Fibroblast of the aortic adventitia (primary cell): ENCODE measurements around the gene RHOXF2. TPM values are rescaled to one million over a fixed set of nuclear protein-coding genes. Genes with fewer than 3 reads are reported as not detected.

Source experiments
- DNase-seq: peaks from one replicate; pipeline ENCODE4 v3.0.0-alpha.2; 2010; ENCODE audit warnings: low read depth
- H3K4me3 ChIP-seq: 2 replicates; pipeline ENCODE4 v1.5.1; 2011; ENCODE audit warnings: low read depth, mild to moderate bottlenecking, control low read depth, low read length, moderate library complexity
- total RNA-seq: library from RNA; depleted of rRNA; stranded (reverse); fragments of >200 nt; gene quantifications from 2 replicates; pipeline ENCODE4 v1.2.3, GENCODE V29; 2012; ENCODE audit warnings: low replicate concordance
- TF ChIP-seq, protein P1 (sequence below): IDR thresholded peaks from 2 replicates; pipeline ENCODE4 v1.5.1; 2011; ENCODE audit warnings: mild to moderate bottlenecking, low read length, control low read depth, inconsistent platforms; ENCODE audit not compliant: insufficient read depth

The RHOXF2 gene
- total RNA-seq, 1 donor, result not detected

DNA sequence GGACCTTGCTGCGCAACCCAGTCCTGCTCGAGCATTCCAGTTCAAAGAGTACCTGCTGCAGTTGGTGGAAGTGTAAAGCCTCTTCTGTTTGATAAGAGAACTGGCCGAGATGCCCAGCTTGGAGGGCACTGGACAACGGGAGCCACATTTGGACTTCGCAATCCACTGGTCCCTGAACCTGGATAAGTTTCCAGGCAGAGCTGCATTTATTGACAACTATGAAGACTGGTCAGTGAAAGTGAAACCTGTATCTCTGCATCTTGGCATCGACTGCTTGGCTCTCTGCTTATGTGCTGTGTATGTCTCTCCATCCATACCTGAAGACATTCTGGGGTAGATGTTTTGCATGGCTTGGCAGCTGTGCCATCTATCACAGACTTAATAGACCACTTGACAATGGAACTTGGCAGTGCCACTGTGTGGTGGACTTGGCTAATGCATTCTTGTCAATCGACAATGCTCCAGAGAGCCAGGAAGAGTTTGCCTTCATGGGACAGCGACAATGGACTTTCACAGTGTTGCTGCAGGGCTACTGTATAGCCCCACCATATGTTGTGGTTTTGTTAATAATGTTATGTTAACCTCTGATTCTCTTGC, 48.7 kb downstream of the RHOXF2 start:
- TF ChIP-seq, protein P1, sequence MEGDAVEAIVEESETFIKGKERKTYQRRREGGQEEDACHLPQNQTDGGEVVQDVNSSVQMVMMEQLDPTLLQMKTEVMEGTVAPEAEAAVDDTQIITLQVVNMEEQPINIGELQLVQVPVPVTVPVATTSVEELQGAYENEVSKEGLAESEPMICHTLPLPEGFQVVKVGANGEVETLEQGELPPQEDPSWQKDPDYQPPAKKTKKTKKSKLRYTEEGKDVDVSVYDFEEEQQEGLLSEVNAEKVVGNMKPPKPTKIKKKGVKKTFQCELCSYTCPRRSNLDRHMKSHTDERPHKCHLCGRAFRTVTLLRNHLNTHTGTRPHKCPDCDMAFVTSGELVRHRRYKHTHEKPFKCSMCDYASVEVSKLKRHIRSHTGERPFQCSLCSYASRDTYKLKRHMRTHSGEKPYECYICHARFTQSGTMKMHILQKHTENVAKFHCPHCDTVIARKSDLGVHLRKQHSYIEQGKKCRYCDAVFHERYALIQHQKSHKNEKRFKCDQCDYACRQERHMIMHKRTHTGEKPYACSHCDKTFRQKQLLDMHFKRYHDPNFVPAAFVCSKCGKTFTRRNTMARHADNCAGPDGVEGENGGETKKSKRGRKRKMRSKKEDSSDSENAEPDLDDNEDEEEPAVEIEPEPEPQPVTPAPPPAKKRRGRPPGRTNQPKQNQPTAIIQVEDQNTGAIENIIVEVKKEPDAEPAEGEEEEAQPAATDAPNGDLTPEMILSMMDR, result no peak
- DNase-seq, result no peak
- no peak overlapping the region for H3K4me3 ChIP-seq

DNA sequence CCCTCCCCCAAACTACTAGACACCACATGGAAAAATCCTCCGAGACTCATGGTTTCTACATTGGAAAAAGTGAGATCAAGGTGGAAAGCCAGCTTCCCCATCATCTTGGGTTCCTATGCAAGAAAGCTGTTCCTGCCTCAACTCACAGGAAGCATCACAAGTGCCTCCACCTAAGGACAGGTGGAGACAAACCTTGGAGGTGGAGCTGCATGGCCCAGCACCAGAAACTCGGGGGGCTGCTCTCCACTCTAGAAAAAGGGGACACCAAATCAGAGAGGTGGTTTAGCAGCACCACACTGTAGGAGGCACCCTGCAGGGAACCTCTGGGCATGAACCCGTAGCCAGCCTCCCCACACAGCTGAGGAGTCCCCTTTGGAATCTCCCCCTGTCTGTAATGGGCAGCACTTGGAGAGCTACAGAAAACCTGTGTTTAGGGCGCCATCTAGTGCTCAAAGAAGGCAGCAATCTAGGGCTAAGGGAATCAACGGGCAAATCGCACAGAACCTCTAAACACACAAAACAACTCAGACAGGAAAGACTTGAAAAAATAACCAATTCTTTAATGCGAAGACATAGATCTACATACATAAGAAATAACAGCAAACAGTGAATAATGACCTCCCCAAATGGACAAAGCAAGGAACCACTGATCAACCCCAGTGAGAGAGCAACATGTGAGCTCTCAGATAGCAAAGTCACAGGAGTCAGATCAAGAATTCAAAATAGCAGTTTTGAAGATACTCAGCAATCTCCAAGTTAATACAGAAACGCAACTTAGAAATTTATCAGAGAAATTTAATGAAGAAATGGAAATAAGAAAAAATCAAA, 55.2 kb downstream of the RHOXF2 start:
- peak; percentile 64 for DNase-seq
- TF ChIP-seq, protein P1, result peak; percentile 95
- no peak overlapping the region for H3K4me3 ChIP-seq

Other genes with a start within 250 kb of the RHOXF2 start
- 5.5 and 6.0 TPM in 2 replicates for gene NKAP, start 214.9 kb upstream of the RHOXF2 start, total RNA-seq
- gene RHOXF2B, start 80.9 kb upstream of the RHOXF2 start, total RNA-seq, result not detected in 2 replicates
- not detected in 2 replicates for gene RHOXF1, start 42.7 kb upstream of the RHOXF2 start, total RNA-seq
- 16.6 and 18.3 TPM in 2 replicates for gene ZBTB33, start 92.2 kb downstream of the RHOXF2 start, total RNA-seq
- not detected in 2 replicates for gene TMEM255A, start 152.8 kb downstream of the RHOXF2 start, total RNA-seq
- not detected in 2 replicates for gene ATP1B4, start 203.5 kb downstream of the RHOXF2 start, total RNA-seq